ENCODE data around the gene KRT10.

KRT10 gene

GRCh38 chr17:40803617-40804082, 18.8 kb downstream of the KRT10 start:
- peak; percentile 28 for DNase-seq (ENCODE audit: low spot score)

GRCh38 chr17:40801157-40801556, 21.3 kb downstream of the KRT10 start:
- DNase-seq (ENCODE audit: low spot score), result no peak

GRCh38 chr17:40800381-40800780, 22.0 kb downstream of the KRT10 start:
- no peak for DNase-seq (ENCODE audit: low spot score)

- no peak for DNase-seq (ENCODE audit: low spot score)
Measured at GRCh38 chr17:40799859-40800258, 22.6 kb downstream of the KRT10 start, which contains the start of gene KRT28. Gene KRT28 (minus strand): TSS chr17:40799959. CDS start chr17:40799893, 66 bp downstream.

GRCh38 chr17:40796846-40797245, 25.6 kb downstream of the KRT10 start:
- DNase-seq (ENCODE audit: low spot score), result no peak

- no peak for DNase-seq (ENCODE audit: low spot score)
Measured at GRCh38 chr17:40795019-40795667, 27.3 kb downstream of the KRT10 start.

- DNase-seq (ENCODE audit: low spot score), result no peak
Measured at GRCh38 chr17:40794466-40794865, 27.9 kb downstream of the KRT10 start.

GRCh38 chr17:40793832-40794231, 28.6 kb downstream of the KRT10 start:
- no peak for DNase-seq (ENCODE audit: low spot score)

- DNase-seq (ENCODE audit: low spot score), result no peak
Measured at GRCh38 chr17:40791787-40792436, 30.5 kb downstream of the KRT10 start.

GRCh38 chr17:40791111-40791510, 31.3 kb downstream of the KRT10 start:
- no peak for DNase-seq (ENCODE audit: low spot score)

- no peak for DNase-seq (ENCODE audit: low spot score)
Measured at GRCh38 chr17:40782450-40782849, 40.0 kb downstream of the KRT10 start, which contains the start of gene KRT27. Gene KRT27 (minus strand): TSS chr17:40782550. CDS start chr17:40782493, 57 bp downstream.

- DNase-seq (ENCODE audit: low spot score), result no peak
Measured at GRCh38 chr17:40779181-40779909, 43.1 kb downstream of the KRT10 start.

- no peak for DNase-seq (ENCODE audit: low spot score)
Measured at GRCh38 chr17:40778461-40778860, 44.0 kb downstream of the KRT10 start.

- DNase-seq (ENCODE audit: low spot score), result no peak
Measured at GRCh38 chr17:40777971-40778370, 44.4 kb downstream of the KRT10 start.

GRCh38 chr17:40777459-40777858, 45.0 kb downstream of the KRT10 start:
- no peak for DNase-seq (ENCODE audit: low spot score)

GRCh38 chr17:40775945-40776344, 46.5 kb downstream of the KRT10 start:
- DNase-seq (ENCODE audit: low spot score), result no peak

- no peak for DNase-seq (ENCODE audit: low spot score)
Measured at GRCh38 chr17:40772101-40772500, 50.3 kb downstream of the KRT10 start, which contains the start of gene KRT26. Gene KRT26 (minus strand): TSS chr17:40772201. CDS start chr17:40772113, 88 bp downstream.

Measured in globus pallidus (tissue), 1 donor.